GM12801 (cell line): ENCODE measurements around the gene ANKDD1A.

ENCODE experiments used
- TF ChIP-seq, protein P1 (sequence below): IDR thresholded peaks from one replicate; pipeline ENCODE4 v1.5.1; 2011; ENCODE audit warnings: control low read depth; ENCODE audit not compliant: insufficient read length; ENCODE audit errors: extremely low read depth

The ANKDD1A gene

GRCh38 chr15:64896371-64897069 is 15.2 kb upstream of the ANKDD1A start:
- TF ChIP-seq, protein P1, sequence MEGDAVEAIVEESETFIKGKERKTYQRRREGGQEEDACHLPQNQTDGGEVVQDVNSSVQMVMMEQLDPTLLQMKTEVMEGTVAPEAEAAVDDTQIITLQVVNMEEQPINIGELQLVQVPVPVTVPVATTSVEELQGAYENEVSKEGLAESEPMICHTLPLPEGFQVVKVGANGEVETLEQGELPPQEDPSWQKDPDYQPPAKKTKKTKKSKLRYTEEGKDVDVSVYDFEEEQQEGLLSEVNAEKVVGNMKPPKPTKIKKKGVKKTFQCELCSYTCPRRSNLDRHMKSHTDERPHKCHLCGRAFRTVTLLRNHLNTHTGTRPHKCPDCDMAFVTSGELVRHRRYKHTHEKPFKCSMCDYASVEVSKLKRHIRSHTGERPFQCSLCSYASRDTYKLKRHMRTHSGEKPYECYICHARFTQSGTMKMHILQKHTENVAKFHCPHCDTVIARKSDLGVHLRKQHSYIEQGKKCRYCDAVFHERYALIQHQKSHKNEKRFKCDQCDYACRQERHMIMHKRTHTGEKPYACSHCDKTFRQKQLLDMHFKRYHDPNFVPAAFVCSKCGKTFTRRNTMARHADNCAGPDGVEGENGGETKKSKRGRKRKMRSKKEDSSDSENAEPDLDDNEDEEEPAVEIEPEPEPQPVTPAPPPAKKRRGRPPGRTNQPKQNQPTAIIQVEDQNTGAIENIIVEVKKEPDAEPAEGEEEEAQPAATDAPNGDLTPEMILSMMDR: no peak

GRCh38 chr15:64897345-64897985 is 14.2 kb upstream of the ANKDD1A start:
- TF ChIP-seq, protein P1: no peak

DNA sequence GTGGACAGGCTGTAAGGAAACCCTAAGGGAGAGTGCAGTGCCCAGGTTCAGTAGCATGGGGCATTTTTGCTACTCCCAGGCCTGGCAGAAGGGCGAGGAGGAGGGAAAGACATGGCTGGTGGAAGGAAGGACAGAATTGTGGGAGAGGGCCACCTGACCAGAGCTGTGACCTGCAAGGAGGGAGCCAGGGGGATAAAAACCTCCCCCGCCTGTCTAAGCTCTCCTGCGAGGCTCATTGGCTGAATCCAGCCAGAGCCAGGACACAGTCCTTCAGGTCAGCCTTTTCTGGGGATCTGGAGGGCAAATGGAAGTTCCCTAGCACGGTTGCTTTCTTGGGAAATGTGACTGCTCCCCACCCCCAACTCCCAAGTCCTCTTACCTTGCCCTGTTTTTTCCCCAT is 13.3 kb upstream of the ANKDD1A start:
- TF ChIP-seq, protein P1: no peak

- TF ChIP-seq, protein P1: no peak
Measured at GRCh38 chr15:64901141-64901540, 10.6 kb upstream of the ANKDD1A start.

DNA sequence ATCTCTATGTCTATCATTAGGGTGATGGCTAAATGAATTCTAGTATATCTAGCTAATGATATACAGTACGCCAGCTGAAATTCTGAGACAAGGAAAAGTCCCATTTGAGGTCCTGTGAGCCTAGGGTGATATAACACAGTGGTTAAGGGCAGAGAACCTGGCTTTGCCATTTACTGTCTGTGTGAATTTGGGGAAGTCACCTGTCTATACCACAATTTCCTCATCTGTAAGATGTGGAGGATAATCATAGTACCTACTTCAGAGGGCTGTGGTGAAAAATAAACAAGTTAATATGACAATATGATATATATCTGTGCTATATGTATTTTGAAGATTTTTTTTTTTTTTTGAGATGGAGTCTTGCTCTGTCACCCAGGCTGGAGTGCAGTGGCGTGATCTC is 9.8 kb upstream of the ANKDD1A start:
- TF ChIP-seq, protein P1: no peak

DNA sequence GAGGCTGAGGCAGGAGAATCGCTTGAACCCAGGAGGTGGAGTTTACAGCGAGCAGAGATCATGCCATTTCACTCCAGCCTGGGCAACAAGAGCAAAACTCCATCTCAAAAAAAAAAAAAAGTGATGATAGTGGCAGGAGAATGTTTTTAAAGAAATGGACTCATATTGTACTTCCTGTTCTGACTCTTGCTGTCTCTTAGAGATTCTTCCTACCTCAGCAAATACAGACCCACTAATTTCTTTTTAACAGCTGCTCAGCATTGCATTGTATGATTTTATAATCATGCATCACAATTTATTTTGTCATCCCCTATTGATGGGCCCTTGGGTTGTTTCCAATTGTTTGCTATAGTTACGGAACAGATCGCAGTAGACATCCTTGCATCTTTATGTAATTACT is 8.8 kb upstream of the ANKDD1A start:
- TF ChIP-seq, protein P1: no peak

- TF ChIP-seq, protein P1: no peak
Measured at GRCh38 chr15:64903326-64903950, 8.3 kb upstream of the ANKDD1A start.
